Measurements from ENCODE around the gene ACCS. TPM values are rescaled to one million over a fixed set of nuclear protein-coding genes. Genes with fewer than 3 reads are reported as not detected.

Gene ACCS
- total RNA-seq, 2 donors from 2014 or later = 10.6 to 16.6 TPM

- Mint-ChIP-seq H3K4me1 (peaks cover 15% of the 10 kb centered on the region), H3K36me3 (ENCODE audit: low read depth) (no peaks in the 10 kb centered on the region), H3K4me3 (no peak overlapping the region), H3K27me3 (ENCODE audit: insufficient read depth) (peaks cover 2% of the 10 kb centered on the region), H3K9me3 (no peaks in the 10 kb centered on the region), H3K27ac (no peak overlapping the region)
- Histone ChIP-seq H3K27ac (ENCODE audit: low read depth, low read length) (peak overlapping the region; percentile 43), H3K36me3 (ENCODE audit: control insufficient read depth, insufficient read depth, low read length) (no peaks in the 10 kb centered on the region), H3K27me3 (ENCODE audit: control insufficient read depth, insufficient read depth, low read length, poor library complexity, severe bottlenecking) (no peaks in the 10 kb centered on the region), H3K9ac (ENCODE audit: extremely low read depth, low read length, poor library complexity, severe bottlenecking) (no peak overlapping the region), H3K9me3 (ENCODE audit: control insufficient read depth, low read length) (no peaks in the 10 kb centered on the region), H3K4me3 (ENCODE audit: low read length) (no peak overlapping the region), H3K4me1 (ENCODE audit: control insufficient read depth, insufficient read depth, low read length) (no peaks in the 10 kb centered on the region)
- DNase-seq = no peak
- TF ChIP-seq, protein P1, sequence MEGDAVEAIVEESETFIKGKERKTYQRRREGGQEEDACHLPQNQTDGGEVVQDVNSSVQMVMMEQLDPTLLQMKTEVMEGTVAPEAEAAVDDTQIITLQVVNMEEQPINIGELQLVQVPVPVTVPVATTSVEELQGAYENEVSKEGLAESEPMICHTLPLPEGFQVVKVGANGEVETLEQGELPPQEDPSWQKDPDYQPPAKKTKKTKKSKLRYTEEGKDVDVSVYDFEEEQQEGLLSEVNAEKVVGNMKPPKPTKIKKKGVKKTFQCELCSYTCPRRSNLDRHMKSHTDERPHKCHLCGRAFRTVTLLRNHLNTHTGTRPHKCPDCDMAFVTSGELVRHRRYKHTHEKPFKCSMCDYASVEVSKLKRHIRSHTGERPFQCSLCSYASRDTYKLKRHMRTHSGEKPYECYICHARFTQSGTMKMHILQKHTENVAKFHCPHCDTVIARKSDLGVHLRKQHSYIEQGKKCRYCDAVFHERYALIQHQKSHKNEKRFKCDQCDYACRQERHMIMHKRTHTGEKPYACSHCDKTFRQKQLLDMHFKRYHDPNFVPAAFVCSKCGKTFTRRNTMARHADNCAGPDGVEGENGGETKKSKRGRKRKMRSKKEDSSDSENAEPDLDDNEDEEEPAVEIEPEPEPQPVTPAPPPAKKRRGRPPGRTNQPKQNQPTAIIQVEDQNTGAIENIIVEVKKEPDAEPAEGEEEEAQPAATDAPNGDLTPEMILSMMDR (conservative IDR thresholded peaks at IDR 0.05) = no peak
- 67% methylated on average over 3 of the region's 3 CpGs; no CpG with 5 or more reads in 1 of the 2 experiments for WGBS, 2 experiments (ENCODE audit: insufficient coverage in 1 of 2, insufficient read length in 1 of 2)
These were observed 32.6 kb upstream of the ACCS start for GRCh38 chr11:44033411-44033850.

DNA sequence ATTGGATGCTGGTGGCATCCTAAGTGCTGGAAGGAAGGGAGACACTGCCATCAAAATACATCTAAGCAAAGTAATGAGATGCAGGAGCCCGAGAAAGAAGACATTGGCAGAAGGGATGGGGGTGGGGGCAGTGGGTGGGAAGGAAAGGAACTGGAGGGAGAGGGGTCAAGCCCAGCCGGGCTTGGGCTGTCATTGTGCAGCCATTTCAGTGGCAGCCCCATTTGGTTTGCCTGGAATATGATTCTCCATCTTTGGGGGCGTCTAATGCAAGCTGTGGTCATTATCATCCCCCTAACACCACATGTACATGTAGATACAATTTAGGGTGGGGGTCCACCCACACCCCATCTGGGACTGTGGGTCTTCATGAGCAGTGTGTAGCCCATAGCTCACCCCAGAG lies 32.2 kb upstream of the ACCS start:
- 0 to 57% methylated on average over 1 to 3 of the region's 3 CpGs for WGBS, 2 experiments (ENCODE audit: insufficient coverage in 1 of 2, insufficient read length in 1 of 2)
- no peaks in the 10 kb centered on the region for H3K36me3 Mint-ChIP-seq (ENCODE audit: low read depth)
- no peak for DNase-seq

GRCh38 chr11:44034639-44035038 lies 31.4 kb upstream of the ACCS start:
- no peak overlapping the region for H3K27ac Mint-ChIP-seq
- H3K27me3 Mint-ChIP-seq (ENCODE audit: insufficient read depth) = peaks cover 7% of the 10 kb centered on the region
- no peaks in the 10 kb centered on the region for H3K36me3 Mint-ChIP-seq (ENCODE audit: low read depth)
- DNase-seq = no peak
- H3K9me3 Mint-ChIP-seq = no peaks in the 10 kb centered on the region
- no peaks in the 10 kb centered on the region for H3K27me3 ChIP-seq (ENCODE audit: control insufficient read depth, insufficient read depth, low read length, poor library complexity, severe bottlenecking)
- peaks cover 15% of the 10 kb centered on the region for H3K4me1 Mint-ChIP-seq
- TF ChIP-seq, protein P1 (conservative IDR thresholded peaks at IDR 0.05) = no peak
- no peak overlapping the region for H3K4me3 ChIP-seq (ENCODE audit: low read length)
- H3K4me3 Mint-ChIP-seq = no peak overlapping the region
- no peaks in the 10 kb centered on the region for H3K36me3 ChIP-seq (ENCODE audit: control insufficient read depth, insufficient read depth, low read length)
- no peaks in the 10 kb centered on the region for H3K4me1 ChIP-seq (ENCODE audit: control insufficient read depth, insufficient read depth, low read length)
- H3K9ac ChIP-seq (ENCODE audit: extremely low read depth, low read length, poor library complexity, severe bottlenecking) = no peak overlapping the region
- H3K27ac ChIP-seq (ENCODE audit: low read depth, low read length) = no peak overlapping the region
- H3K9me3 ChIP-seq (ENCODE audit: control insufficient read depth, low read length) = no peaks in the 10 kb centered on the region

More for the DNA sequence above, 32.2 kb upstream of the ACCS start:
- H3K4me3 Mint-ChIP-seq = no peak overlapping the region
- Histone ChIP-seq H3K27me3 (ENCODE audit: control insufficient read depth, insufficient read depth, low read length, poor library complexity, severe bottlenecking) (no peaks in the 10 kb centered on the region), H3K4me3 (ENCODE audit: low read length) (no peak overlapping the region), H3K4me1 (ENCODE audit: control insufficient read depth, insufficient read depth, low read length) (no peaks in the 10 kb centered on the region), H3K36me3 (ENCODE audit: control insufficient read depth, insufficient read depth, low read length) (no peaks in the 10 kb centered on the region), H3K9ac (ENCODE audit: extremely low read depth, low read length, poor library complexity, severe bottlenecking) (no peak overlapping the region), H3K27ac (ENCODE audit: low read depth, low read length) (no peak overlapping the region), H3K9me3 (ENCODE audit: control insufficient read depth, low read length) (no peaks in the 10 kb centered on the region)
- H3K4me1 Mint-ChIP-seq = peaks cover 15% of the 10 kb centered on the region
- no peak overlapping the region for H3K27ac Mint-ChIP-seq
- TF ChIP-seq, protein P1 (conservative IDR thresholded peaks at IDR 0.05) = no peak
- H3K27me3 Mint-ChIP-seq (ENCODE audit: insufficient read depth) = peaks cover 6% of the 10 kb centered on the region
- no peaks in the 10 kb centered on the region for H3K9me3 Mint-ChIP-seq

All from endodermal cell (in vitro differentiated cells).